Thyroid gland (tissue), 4 donors: Measurements from ENCODE around the gene ZNF674. TPM values are rescaled to one million over a fixed set of nuclear protein-coding genes. Genes with fewer than 3 reads are reported as not detected.
"Not testable (repeated sequence)": the region's sequence is repeated elsewhere in the genome, so short reads cannot be mapped to it uniquely, and the experiment has no call there.

Experiments
- DNase-seq, 2 donors: peaks; one replicate each; pipeline ENCODE4 v3.0.0-alpha.2; 2019
- H3K27ac ChIP-seq, 3 donors: fragments of 200-600 bp; sonication (generic); 1 replicate in 2 of 3; 2 replicates in 1 of 3; pipeline ENCODE4 v1.5.1; 2016 to 2019; ENCODE audit warnings: mild to moderate bottlenecking in 1 of 3, moderate library complexity in 1 of 3
- H3K27me3 ChIP-seq: fragments of 200-600 bp; sonication (generic); one replicate; pipeline ENCODE4 v1.5.1; 2019
- H3K36me3 ChIP-seq, 2 donors: fragments of 200-600 bp; sonication (generic); one replicate each; pipeline ENCODE4 v1.5.1; 2016 to 2019
- H3K4me1 ChIP-seq, 2 donors: fragments of 200-600 bp; sonication (generic); one replicate each; pipeline ENCODE4 v1.5.1; 2017 to 2019
- H3K4me3 ChIP-seq, 3 donors: fragments of 200-600 bp; sonication (generic); replicated peaks in 1 of 3; 1 replicate in 2 of 3; 2 replicates in 1 of 3; pipeline ENCODE4 v1.5.1; 2016; ENCODE audit warnings: mild to moderate bottlenecking in 1 of 3
- H3K9me3 ChIP-seq: fragments of 200-600 bp; sonication (generic); one replicate; pipeline ENCODE4 v1.5.1; 2017
- CTCF ChIP-seq, 6 experiments: fragments of 200-600 bp in 3 of 6; fragments of 450-650 bp in 3 of 6; sonication (generic) in 3 of 6; IDR thresholded peaks; one replicate each; pipeline ENCODE4 v1.5.1; 2016 to 2019; ENCODE audit warnings: antibody characterized with exemption in 6 of 6, mild to moderate bottlenecking in 2 of 6, inconsistent platforms in 1 of 6, moderate library complexity in 1 of 6
- POLR2A ChIP-seq, 2 donors: fragments of 450-650 bp; IDR thresholded peaks; one replicate each; pipeline ENCODE4 v1.6.1; 2017; ENCODE audit warnings: antibody characterized with exemption in 2 of 2, mild to moderate bottlenecking in 2 of 2, moderate library complexity in 1 of 2
- WGBS, 2 donors: methylation state at CpG; one replicate each; pipeline ENCODE4 v1.1.5; 2017; 5-methylcytosine and 5-hydroxymethylcytosine counted together
- intact Hi-C: fragments of 100-400 bp; cut with DNase I; formaldehyde crosslinking; loops from one replicate; pipeline ENCODE4 v1.15.1; 2023
- total RNA-seq, 4 donors: library from RNA; depleted of rRNA; stranded (reverse); fragments of >200 nt; gene quantifications; one replicate each; pipeline ENCODE4 v1.2.3, GENCODE V29; 2016

ZNF674 gene
- total RNA-seq, 4 donors from 2014 or later: 2.9 to 9.3 (median 6.6) TPM

GRCh38 chrX:46465203-46465602, 80.0 kb downstream of the ZNF674 start:
- 80 to 100% methylated on average over 1 of the region's 1 CpG for WGBS, 2 donors

GRCh38 chrX:46463682-46464081, 81.5 kb downstream of the ZNF674 start:
- no peak overlapping the region for H3K27ac ChIP-seq
- 90 to 94% methylated on average over 3 of the region's 3 CpGs for WGBS, 2 donors
- no peak for DNase-seq
- no peaks in the 10 kb centered on the region for H3K9me3 ChIP-seq
- peaks cover 0 to 6% of the 10 kb centered on the region in 2 donors for H3K36me3 ChIP-seq
- intact Hi-C loops: no loop called here
- no peak for TF ChIP-seq CTCF (IDR thresholded peaks at IDR 0.05)
- no peak for TF ChIP-seq POLR2A (IDR thresholded peaks at IDR 0.05)
- no peak overlapping the region for H3K4me3 ChIP-seq
- no peaks in the 10 kb centered on the region for H3K27me3 ChIP-seq
- H3K4me1 ChIP-seq: no peaks in the 10 kb centered on the region

More at GRCh38 chrX:46465203-46465602, 80.0 kb downstream of the ZNF674 start:
- peaks cover 0 to 6% of the 10 kb centered on the region in 2 donors for H3K36me3 ChIP-seq
- H3K9me3 ChIP-seq: no peaks in the 10 kb centered on the region
- no peak overlapping the region for H3K4me3 ChIP-seq
- H3K4me1 ChIP-seq: no peaks in the 10 kb centered on the region
- H3K27ac ChIP-seq: no peak overlapping the region
- no peaks in the 10 kb centered on the region for H3K27me3 ChIP-seq
- intact Hi-C loops: no loop called here
- TF ChIP-seq POLR2A (IDR thresholded peaks at IDR 0.05) (no peak), CTCF (IDR thresholded peaks at IDR 0.05) (no peak)
- DNase-seq: no peak

GRCh38 chrX:46461660-46462191, 83.5 kb downstream of the ZNF674 start:
- no peak overlapping the region for H3K4me3 ChIP-seq
- H3K4me1 ChIP-seq: no peaks in the 10 kb centered on the region
- H3K27ac ChIP-seq: no peak overlapping the region
- TF ChIP-seq POLR2A (IDR thresholded peaks at IDR 0.05) (no peak), CTCF (IDR thresholded peaks at IDR 0.05) (no peak)
- WGBS, 2 donors: 35 to 64% methylated on average over 2 of the region's 2 CpGs
- DNase-seq: no peak
- H3K27me3 ChIP-seq: no peaks in the 10 kb centered on the region
- intact Hi-C loops: no loop called here
- no peaks in the 10 kb centered on the region for H3K9me3 ChIP-seq
- peaks cover 0 to 6% of the 10 kb centered on the region in 2 donors for H3K36me3 ChIP-seq

GRCh38 chrX:46460801-46461659, 84.2 kb downstream of the ZNF674 start:
- intact Hi-C loops: not testable (repeated sequence)

GRCh38 chrX:46459603-46460002, 85.6 kb downstream of the ZNF674 start:
- WGBS, 2 donors: 90 to 97% methylated on average over 1 to 3 of the region's 3 CpGs
- Histone ChIP-seq H3K27me3 (no peaks in the 10 kb centered on the region), H3K4me1 (no peaks in the 10 kb centered on the region), H3K36me3 (peaks cover 0 to 6% of the 10 kb centered on the region in 2 donors), H3K9me3 (no peaks in the 10 kb centered on the region), H3K27ac (no peak overlapping the region), H3K4me3 (no peak overlapping the region)
- TF ChIP-seq CTCF (IDR thresholded peaks at IDR 0.05) (no peak), POLR2A (IDR thresholded peaks at IDR 0.05) (no peak)
- no peak for DNase-seq
- intact Hi-C loops: no loop called here

More at GRCh38 chrX:46460801-46461659, 84.2 kb downstream of the ZNF674 start:
- H3K9me3 ChIP-seq, H3K4me3 ChIP-seq, DNase-seq, H3K27ac ChIP-seq, H3K27me3 ChIP-seq, H3K36me3 ChIP-seq, H3K4me1 ChIP-seq: not testable (repeated sequence)
- 82% methylated on average over 4 of the region's 8 CpGs; no CpG with 5 or more reads in 1 of the 2 donors for WGBS, 2 donors
